HAP-1 (cell line): Measurements from ENCODE around the gene TREX2.

Experiments
- DNase-seq, 2 experiments: peaks; one replicate each; pipeline ENCODE4 v3.0.0-alpha.2; 2016 to 2020; ENCODE audit warnings: low spot score in 2 of 2
- H3K27me3 ChIP-seq: fragments of 250-450 bp; sonication (Bioruptor Pico); 2 replicates; pipeline ENCODE4 v1.5.1; 2020; ENCODE audit warnings: low read depth, mild to moderate bottlenecking, moderate library complexity
- H3K36me3 ChIP-seq: fragments of 250-450 bp; sonication (Bioruptor Pico); replicated peaks from 2 replicates; pipeline ENCODE4 v1.5.1; 2020; ENCODE audit warnings: mild to moderate bottlenecking
- H3K4me1 ChIP-seq: fragments of 250-450 bp; sonication (Bioruptor Pico); 2 replicates; pipeline ENCODE4 v1.5.1; 2020; ENCODE audit warnings: mild to moderate bottlenecking
- H3K4me3 ChIP-seq: fragments of 250-450 bp; sonication (Bioruptor Pico); 2 replicates; pipeline ENCODE4 v1.5.1; 2020; ENCODE audit warnings: mild to moderate bottlenecking, moderate library complexity
- H3K9me3 ChIP-seq: fragments of 250-450 bp; sonication (Bioruptor Pico); 2 replicates; pipeline ENCODE4 v1.5.1; 2020; ENCODE audit warnings: mild to moderate bottlenecking, moderate library complexity
- in situ Hi-C: fragments of 300-500 bp; cut with MboI; formaldehyde crosslinking; loops from 3 replicates; pipeline ENCODE4 v1.14.3; 2020; ENCODE audit warnings: low sequenced_read_pairs, inconsistent platforms, mixed read lengths

The TREX2 gene

DNA sequence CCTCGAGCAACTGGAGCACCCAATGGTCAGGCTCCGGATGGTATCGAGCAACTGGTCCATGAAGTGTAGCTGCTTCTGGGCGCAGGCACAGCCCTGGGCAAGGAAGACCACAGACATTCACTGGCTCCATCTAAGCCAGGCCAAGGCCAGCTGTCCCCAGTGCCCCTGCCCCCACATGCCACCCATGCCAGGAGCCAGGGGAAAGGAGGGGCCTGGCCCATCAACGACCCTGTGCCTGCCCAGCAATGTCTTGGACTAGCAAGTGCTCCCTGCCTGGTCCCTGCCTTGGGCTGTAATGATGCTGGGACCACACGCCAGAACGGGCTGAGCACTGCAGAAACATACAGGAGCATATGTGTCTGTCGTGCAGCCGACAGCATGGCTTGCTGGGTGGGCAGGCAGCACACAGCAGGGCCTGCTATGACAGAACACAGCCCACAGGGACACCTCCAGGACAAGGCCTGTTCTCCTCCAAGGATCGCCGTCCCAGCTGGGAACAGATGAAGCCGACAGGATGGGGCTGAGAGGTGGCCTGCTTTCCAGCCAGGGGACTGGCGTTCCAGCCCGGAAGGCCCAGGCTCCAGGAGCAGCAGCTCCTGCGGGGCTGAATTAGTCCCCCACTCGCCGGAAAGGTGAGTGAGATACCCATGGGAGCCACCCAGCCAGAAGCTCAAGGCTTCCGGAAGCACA, 11.4 kb upstream of the TREX2 start:
- in situ Hi-C loops = no loop called here
- H3K27me3 ChIP-seq = no peaks in the 10 kb centered on the region

DNA sequence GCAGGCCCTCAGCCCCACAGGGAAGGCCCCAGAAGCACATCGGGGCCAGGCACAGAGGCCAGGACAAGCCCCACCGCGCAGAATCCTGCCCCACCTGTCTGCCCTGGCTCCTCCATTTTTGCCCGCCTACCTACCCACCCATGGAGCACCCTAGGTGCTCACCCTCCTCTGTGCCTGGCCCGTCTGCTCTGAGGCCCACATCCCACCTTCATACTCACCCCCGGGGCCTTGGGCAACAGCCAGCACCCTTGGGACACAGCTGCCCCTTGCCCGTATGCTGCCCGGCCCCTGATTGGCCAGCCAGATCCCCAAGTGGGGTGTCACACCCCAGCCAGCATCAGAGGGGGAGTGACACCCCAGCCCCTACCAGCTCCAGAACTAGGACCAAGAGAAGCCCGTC, 10.8 kb upstream of the TREX2 start:
- in situ Hi-C loops = no loop called here
- Histone ChIP-seq H3K9me3 (no peaks in the 10 kb centered on the region), H3K36me3 (peaks cover 23% of the 10 kb centered on the region), H3K4me1 (no peaks in the 10 kb centered on the region), H3K27me3 (no peaks in the 10 kb centered on the region), H3K4me3 (no peak overlapping the region)
- DNase-seq = no peak

More for the DNA sequence above, 11.4 kb upstream of the TREX2 start:
- H3K9me3 ChIP-seq = no peaks in the 10 kb centered on the region
- no peak overlapping the region for H3K4me3 ChIP-seq
- DNase-seq = no peak
- no peaks in the 10 kb centered on the region for H3K4me1 ChIP-seq
- H3K36me3 ChIP-seq = peaks cover 29% of the 10 kb centered on the region

GRCh38 chrX:153456161-153456560, 10.3 kb upstream of the TREX2 start:
- Histone ChIP-seq H3K9me3 (no peaks in the 10 kb centered on the region), H3K4me3 (no peak overlapping the region), H3K4me1 (no peaks in the 10 kb centered on the region), H3K36me3 (peaks cover 22% of the 10 kb centered on the region), H3K27me3 (no peaks in the 10 kb centered on the region)
- DNase-seq = no peak
- in situ Hi-C loops = no loop called here

DNA sequence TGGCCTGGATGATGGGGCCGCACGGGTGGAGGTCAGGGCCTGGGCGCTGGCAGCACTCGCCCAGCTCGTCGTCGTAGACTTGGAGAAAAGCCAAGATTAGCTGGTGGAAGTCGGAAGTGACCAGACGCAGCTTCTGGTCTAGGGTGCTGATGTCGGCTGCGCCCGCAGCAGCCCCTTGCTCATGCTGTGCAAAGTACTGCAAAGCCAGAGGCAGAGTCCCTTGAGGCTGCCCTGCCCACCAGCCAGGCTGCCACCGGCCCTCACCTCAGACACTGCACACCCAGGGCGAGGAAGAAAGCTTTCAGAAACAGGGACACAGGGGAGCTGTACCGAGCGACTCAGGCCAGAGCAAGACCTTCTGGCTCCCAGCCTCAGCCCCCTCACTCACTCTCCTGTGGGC, 9.7 kb upstream of the TREX2 start:
- H3K27me3 ChIP-seq = no peaks in the 10 kb centered on the region
- H3K36me3 ChIP-seq = peaks cover 20% of the 10 kb centered on the region
- H3K9me3 ChIP-seq = no peaks in the 10 kb centered on the region
- no peaks in the 10 kb centered on the region for H3K4me1 ChIP-seq
- H3K4me3 ChIP-seq = no peak overlapping the region
- no peak for DNase-seq
- in situ Hi-C loops = no loop called here

DNA sequence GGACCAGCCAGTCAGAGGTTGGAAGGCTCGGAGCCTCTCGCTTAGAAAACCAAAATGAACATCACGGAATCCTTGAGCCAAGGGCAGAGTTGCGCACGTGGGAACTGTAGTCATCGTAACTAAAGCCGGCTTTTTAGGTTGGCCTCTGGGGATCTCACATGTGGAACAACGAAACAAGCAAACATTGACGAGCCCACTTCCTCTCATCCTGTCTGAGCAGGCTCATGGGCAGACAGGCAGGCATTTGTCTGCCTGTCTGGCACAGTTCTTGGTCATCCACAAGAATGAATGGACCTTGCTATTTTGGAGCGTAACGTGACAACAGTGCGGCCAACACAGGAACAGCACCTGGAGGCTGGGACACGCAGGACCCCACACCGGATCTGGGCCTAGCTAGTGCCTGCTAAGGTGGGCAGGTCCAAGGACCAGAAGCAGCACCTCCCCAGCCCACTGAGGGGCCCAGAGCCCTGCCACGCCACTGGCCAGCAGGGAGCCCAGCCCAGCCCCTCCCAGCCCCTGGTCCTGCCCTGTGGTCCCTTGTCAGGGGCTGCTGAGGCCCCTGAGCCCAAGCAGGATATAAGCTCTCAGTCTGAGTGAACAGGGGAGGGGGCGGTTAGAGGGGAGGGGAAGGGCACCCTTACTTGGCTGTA, 9.2 kb upstream of the TREX2 start:
- Histone ChIP-seq H3K27me3 (no peaks in the 10 kb centered on the region), H3K4me3 (no peak overlapping the region), H3K9me3 (no peaks in the 10 kb centered on the region), H3K36me3 (peaks cover 16% of the 10 kb centered on the region), H3K4me1 (no peaks in the 10 kb centered on the region)
- DNase-seq = no peak
- in situ Hi-C loops = no loop called here

GRCh38 chrX:153450949-153451277, 5.1 kb upstream of the TREX2 start:
- Histone ChIP-seq H3K36me3 (peaks cover 4% of the 10 kb centered on the region), H3K27me3 (no peaks in the 10 kb centered on the region), H3K9me3 (no peaks in the 10 kb centered on the region), H3K4me1 (no peaks in the 10 kb centered on the region), H3K4me3 (no peak overlapping the region)
- no peak for DNase-seq
- in situ Hi-C loops = no loop called here

DNA sequence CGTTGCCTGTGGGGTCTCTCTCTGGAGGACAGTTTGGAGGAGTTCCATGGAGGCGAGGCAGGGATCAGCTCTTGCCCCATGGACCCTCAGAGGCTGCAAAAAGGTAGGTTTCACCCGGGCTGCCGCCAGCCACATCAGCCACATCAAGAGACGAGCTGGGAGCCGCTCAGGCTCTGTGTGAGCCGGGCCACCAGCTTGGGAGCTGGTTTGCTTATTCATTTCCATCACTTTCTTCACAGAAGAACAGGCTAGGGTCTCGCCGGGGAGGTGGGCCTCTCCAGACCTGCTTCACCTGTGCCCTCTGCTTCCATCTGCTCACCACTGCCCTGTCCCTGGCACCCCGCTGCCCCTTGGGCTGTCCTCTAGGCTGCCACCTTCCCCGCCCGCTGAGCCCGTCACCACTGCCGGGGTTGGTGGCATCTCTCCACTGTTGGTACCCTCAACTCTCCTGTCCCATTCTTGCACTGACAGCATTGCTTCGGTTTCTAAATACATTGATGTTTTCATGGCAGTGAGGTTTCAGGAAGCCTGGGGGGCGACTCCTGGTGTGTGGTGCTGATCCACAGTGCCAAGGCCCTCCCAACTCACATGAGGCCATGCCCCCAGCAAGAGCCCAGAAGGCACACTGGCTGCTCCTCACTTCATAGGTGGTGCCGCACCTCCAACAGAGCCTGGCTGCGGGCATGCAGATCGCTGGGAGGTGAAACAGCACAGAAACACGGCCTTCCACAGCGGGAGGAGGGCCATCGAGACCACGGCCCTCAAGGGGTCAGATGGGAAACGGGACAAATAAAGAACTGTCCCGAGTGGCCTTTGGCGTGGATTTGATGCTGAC, 4.5 kb upstream of the TREX2 start:
- Histone ChIP-seq H3K9me3 (no peaks in the 10 kb centered on the region), H3K4me1 (no peaks in the 10 kb centered on the region), H3K4me3 (no peak overlapping the region), H3K36me3 (peaks cover 4% of the 10 kb centered on the region), H3K27me3 (no peaks in the 10 kb centered on the region)
- no peak for DNase-seq
- in situ Hi-C loops = no loop called here

DNA sequence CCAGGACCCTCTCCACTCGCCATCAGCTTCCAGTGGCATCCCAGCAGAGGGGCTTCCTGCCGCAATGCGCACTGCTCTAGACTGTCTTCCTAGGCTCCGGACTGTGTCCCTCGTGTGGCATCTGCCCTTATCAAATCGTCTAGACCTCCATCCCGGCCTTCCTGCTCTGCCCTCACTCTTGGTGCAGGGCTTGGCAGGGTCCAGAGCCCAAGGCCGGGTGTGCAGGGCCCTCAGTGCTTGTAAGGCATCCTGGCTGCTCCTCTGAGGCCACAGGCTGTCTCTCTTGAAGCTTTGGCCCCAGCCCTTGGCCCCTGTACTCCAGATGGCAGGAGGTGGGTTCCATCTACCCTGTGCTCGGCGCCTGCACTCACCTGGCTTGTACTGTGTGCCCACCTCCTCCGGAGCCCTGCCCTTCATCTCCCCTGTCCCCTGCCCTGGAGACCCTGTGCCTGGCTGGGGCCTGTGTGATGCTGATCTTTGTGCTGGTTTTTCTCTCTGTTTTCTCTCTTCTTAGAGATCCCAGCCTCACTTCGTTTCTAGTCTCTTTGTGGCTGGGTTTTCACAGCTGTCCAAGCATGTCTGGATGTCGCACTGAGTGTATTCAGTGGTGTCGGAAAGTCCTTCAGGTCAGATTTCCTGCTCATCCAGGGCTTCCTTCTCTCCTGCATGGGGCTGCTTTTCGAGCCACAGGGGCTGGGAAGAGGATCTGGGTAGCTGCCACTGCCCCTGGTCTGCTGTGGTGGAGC, 3.7 kb upstream of the TREX2 start:
- Histone ChIP-seq H3K4me1 (no peaks in the 10 kb centered on the region), H3K27me3 (no peaks in the 10 kb centered on the region), H3K4me3 (no peak overlapping the region), H3K9me3 (no peaks in the 10 kb centered on the region), H3K36me3 (peaks cover 4% of the 10 kb centered on the region)
- in situ Hi-C loops = no loop called here
- no peak for DNase-seq

- Histone ChIP-seq H3K9me3 (no peaks in the 10 kb centered on the region), H3K27me3 (no peaks in the 10 kb centered on the region), H3K4me3 (no peak overlapping the region), H3K4me1 (no peaks in the 10 kb centered on the region), H3K36me3 (peaks cover 4% of the 10 kb centered on the region)
- in situ Hi-C loops = no loop called here
- no peak for DNase-seq
Measured at GRCh38 chrX:153448556-153449367, 2.9 kb upstream of the TREX2 start.

DNA sequence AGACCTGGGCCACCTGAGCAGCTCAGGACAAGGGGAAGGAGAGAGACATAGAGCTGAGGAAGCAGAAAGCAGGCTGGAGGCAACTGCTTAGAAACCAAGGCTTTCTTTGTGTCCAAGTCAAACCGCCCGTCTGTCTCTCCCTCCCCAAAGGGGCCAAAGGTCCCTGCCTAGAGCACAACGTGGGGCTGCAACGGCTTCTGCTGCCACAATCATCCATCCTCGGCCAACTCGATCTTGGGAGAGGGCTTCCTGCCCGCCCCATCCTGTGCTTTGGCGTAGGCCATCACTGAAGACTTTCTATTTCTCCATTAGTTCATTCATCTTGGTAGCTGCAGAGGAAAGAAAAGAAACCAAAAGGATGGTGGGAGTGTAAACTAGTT, 1.7 kb upstream of the TREX2 start:
- H3K36me3 ChIP-seq = peaks cover 4% of the 10 kb centered on the region
- no peaks in the 10 kb centered on the region for H3K4me1 ChIP-seq
- no peak for DNase-seq
- H3K4me3 ChIP-seq = no peak overlapping the region
- H3K9me3 ChIP-seq = no peaks in the 10 kb centered on the region
- no peaks in the 10 kb centered on the region for H3K27me3 ChIP-seq
- in situ Hi-C loops = no loop called here

- no peaks in the 10 kb centered on the region for H3K9me3 ChIP-seq
Measured at GRCh38 chrX:153446950-153447580, 1.2 kb upstream of the TREX2 start.

DNA sequence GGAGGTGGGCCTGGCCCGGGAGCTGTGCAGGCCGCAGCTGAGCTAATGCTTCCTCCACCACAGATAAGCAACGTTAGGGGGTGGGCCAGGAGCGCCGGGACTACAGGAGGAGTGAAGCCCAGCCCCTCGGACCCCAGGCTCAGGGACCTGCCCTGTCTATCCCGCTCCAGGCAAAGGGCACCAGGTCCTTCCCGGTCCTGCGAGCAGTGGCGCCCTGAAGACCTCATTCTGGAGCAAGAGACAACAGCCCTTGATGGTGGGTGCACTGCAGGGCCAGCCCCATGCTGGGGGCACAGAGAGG, 730 bp upstream of the TREX2 start:
- in situ Hi-C loops = no loop called here
- Histone ChIP-seq H3K36me3 (peaks cover 4% of the 10 kb centered on the region), H3K4me1 (no peaks in the 10 kb centered on the region), H3K27me3 (no peaks in the 10 kb centered on the region), H3K4me3 (no peak overlapping the region), H3K9me3 (no peaks in the 10 kb centered on the region)
- no peak for DNase-seq

More at GRCh38 chrX:153446950-153447580, 1.2 kb upstream of the TREX2 start:
- H3K36me3 ChIP-seq = peaks cover 4% of the 10 kb centered on the region
- no peak for DNase-seq
- H3K4me1 ChIP-seq = no peaks in the 10 kb centered on the region
- in situ Hi-C loops = no loop called here
- H3K4me3 ChIP-seq = no peak overlapping the region
- H3K27me3 ChIP-seq = no peaks in the 10 kb centered on the region
